GM12801 (cell line): Measurements from ENCODE around the gene GABRB1.

ENCODE experiments used
- TF ChIP-seq, protein P1 (sequence below): IDR thresholded peaks from one replicate; pipeline ENCODE4 v1.5.1; 2011; ENCODE audit warnings: control low read depth; ENCODE audit not compliant: insufficient read length; ENCODE audit errors: extremely low read depth

The GABRB1 gene

DNA sequence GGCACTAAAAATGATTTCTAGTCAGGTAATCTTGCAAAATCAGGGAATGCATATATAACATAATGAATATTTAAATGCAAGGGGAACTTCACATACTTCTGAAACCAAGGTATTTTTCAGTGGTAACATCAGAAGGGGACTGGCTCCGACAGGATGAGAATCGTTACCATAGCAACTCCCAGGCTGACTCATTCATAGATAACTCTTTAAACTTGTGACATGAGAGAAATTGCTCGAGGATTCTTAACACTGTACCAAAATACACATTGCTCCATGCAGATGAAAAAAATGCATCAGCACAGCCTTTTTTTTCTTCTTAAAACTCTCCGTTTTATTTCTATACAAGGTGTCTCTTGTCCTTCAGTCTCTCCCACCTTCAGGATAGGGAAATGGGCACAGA lies 114.3 kb downstream of the GABRB1 start:
- TF ChIP-seq, protein P1, sequence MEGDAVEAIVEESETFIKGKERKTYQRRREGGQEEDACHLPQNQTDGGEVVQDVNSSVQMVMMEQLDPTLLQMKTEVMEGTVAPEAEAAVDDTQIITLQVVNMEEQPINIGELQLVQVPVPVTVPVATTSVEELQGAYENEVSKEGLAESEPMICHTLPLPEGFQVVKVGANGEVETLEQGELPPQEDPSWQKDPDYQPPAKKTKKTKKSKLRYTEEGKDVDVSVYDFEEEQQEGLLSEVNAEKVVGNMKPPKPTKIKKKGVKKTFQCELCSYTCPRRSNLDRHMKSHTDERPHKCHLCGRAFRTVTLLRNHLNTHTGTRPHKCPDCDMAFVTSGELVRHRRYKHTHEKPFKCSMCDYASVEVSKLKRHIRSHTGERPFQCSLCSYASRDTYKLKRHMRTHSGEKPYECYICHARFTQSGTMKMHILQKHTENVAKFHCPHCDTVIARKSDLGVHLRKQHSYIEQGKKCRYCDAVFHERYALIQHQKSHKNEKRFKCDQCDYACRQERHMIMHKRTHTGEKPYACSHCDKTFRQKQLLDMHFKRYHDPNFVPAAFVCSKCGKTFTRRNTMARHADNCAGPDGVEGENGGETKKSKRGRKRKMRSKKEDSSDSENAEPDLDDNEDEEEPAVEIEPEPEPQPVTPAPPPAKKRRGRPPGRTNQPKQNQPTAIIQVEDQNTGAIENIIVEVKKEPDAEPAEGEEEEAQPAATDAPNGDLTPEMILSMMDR = no peak

DNA sequence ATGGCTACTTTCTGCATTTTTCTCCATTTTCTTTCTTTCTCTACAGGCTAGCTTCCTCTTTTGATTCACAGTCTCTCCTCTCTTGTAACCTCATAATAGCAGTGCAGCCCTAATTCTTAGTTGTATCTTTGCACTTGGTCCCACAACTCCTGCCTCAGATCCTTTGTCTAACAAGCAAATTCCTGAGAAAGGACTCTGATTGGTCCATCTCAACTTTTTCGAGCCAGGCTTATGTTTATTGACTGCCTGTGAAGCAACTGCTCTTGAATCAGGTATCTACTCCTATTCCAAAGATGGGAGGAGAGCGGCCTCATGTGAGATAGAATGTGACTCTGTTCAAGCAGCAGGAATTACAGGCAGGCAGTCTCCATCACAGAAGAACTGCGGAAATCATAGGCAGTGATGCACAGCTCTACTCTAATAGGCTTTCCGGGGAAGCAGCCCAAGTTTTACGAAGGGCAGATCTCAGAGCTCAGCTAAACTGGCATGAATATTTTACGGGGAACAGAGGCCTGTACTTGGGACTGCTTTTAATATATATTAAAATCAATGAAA lies 123.5 kb downstream of the GABRB1 start:
- TF ChIP-seq, protein P1 = no peak

DNA sequence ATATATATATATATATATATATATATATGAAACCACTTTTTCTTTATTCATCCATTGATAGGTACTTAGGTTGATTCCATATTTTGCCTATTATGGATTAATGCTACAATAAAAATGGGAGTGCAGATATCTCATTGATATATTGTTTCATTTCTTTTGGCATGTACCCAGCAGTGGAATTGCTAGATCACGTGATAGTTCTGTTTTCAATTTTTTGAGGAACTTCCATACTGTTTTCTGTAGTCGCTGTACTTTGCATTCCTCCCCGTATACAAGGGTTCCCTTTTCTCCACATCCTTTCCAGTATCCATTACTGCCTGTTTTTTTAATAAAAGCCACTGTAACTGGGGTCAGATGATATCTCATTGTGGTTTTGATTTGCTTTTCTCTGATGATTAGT lies 124.6 kb downstream of the GABRB1 start:
- TF ChIP-seq, protein P1 = no peak

DNA sequence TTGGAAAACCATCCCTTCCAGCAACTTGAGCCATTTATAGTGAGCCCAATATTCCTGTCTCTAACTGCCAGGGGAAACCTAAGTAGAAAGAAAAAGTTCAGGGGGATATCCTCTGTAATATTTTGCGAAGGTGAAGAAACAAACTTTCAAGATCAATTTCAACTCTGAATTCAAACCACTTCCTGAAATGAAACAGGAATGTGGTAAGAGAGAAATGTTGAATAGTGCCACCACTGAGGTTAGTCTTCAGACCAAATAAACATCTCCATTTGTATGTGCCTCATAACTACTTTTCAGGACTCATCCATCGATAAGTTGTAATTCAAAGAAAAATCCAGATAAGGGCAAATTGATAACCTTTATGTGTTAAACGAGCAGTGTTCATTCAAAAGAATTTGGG lies 128.7 kb downstream of the GABRB1 start:
- TF ChIP-seq, protein P1 = no peak

DNA sequence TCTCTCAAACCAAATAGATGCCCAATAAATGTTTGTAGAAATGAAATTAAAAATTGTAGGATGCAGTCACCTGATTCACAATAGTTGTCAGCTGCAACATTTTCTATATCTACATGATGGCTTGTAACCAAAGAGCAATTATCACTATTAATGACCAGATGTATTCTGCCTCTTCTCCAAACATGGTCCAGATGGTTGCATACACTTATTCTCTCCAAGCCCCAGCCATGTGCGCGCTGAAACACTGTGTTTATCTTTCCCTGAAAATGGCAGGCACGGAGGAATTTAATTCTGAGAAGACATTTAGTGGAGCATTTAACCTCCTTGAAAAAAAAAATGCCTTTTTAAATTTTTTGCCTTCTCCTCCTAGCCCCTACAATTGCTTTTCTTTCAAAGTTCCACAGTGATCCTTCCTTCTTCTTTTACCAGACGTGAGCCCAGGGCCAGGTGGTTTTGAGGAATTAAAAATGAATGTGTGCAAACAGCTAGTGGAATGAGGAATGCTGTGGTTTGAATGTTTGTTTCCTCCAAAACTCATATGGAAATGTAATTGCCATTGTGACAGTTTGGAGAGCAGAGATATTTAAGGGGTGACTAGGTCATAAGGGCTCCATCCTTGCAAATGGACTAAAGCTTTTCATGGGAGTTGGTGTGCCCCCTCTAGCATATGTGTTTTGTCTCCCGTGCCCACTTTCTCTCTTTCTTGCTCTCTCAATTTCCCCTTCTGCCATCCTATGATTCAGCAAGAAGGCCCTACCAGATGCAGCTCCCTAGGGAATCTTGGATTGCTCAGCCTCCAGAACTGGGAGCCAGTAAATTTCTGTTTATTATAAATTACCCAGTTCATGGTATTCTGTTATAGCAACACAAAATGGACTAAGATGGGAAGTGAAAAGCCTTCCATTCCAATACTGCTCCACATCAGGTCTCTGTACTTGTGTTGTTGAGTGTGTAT lies 136.0 kb downstream of the GABRB1 start:
- TF ChIP-seq, protein P1 = no peak

DNA sequence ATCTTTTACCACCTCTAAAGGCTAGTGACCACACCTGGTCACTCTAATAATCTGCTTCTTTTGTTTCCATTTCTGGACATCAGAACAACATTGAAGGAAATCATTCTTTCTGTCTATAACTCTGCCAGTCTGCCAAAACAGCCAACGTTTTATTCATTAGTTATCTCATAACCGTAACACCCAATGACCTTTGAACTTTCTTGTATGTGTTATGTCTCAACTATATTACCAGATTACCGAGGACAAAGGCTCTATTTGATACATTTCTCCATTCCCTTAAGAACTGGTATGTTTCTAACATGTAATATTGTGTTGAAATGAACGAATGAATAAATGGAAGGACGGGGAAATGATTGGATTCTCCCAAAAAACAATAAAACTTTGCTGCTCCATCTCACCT lies 152.7 kb downstream of the GABRB1 start:
- TF ChIP-seq, protein P1 = no peak

DNA sequence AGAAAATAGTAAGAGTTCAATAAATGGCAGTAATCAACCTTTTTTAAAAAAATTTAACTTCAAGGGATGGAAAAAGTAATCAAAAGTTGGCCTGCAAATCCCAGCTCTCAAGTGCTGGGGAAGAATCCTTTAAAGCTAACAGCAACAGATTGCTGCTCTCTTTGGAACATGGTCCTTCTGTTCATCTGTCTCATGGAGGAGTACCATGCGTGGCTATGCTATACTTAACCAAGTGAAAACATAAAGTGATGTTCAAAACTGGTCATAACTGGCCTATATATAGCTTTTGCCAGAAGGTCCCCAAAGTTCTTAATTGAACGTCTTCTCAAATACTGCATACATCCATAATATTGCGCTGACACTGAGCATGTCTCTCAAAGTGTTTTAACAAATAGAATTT lies 154.4 kb downstream of the GABRB1 start:
- TF ChIP-seq, protein P1 = no peak
